Neural progenitor cell (in vitro differentiated cells): ENCODE results near the gene SLC25A12. TPM values are rescaled to one million over a fixed set of nuclear protein-coding genes. Genes with fewer than 3 reads are reported as not detected.

Source experiments
- DNase-seq: peaks from one replicate; pipeline ENCODE4 v3.0.0-alpha.2; 2016; ENCODE audit warnings: low spot score
- H2AFZ ChIP-seq: fragments of 200-600 bp; sonication (generic); replicated peaks from 2 replicates; pipeline ENCODE4 v1.6.1; 2016; ENCODE audit warnings: antibody characterized with exemption
- H3F3A ChIP-seq: fragments of 200-600 bp; sonication (generic); 2 replicates; pipeline ENCODE4 v1.6.1; 2016; ENCODE audit warnings: antibody characterized with exemption, low read depth
- H3K27ac ChIP-seq: fragments of 200-600 bp; sonication (generic); 2 replicates; pipeline ENCODE4 v1.5.1; 2016; ENCODE audit warnings: mild to moderate bottlenecking
- H3K27me3 ChIP-seq: fragments of 200-600 bp; sonication (generic); 2 replicates; pipeline ENCODE4 v1.6.1; 2016; ENCODE audit warnings: mild to moderate bottlenecking, moderate library complexity
- H3K36me3 ChIP-seq: fragments of 200-600 bp; sonication (generic); 2 replicates; pipeline ENCODE4 v1.5.1; 2016
- H3K4me1 ChIP-seq: fragments of 200-600 bp; sonication (generic); 2 replicates; pipeline ENCODE4 v1.6.1; 2016; ENCODE audit warnings: mixed run types
- H3K4me2 ChIP-seq: fragments of 200-600 bp; sonication (generic); 2 replicates; pipeline ENCODE4 v1.6.1; 2016
- H3K4me3 ChIP-seq: fragments of 200-600 bp; sonication (generic); 2 replicates; pipeline ENCODE4 v1.5.1; 2016
- H3K79me2 ChIP-seq: fragments of 200-600 bp; sonication (generic); 2 replicates; pipeline ENCODE4 v1.6.1; 2016; ENCODE audit warnings: low read depth
- H3K9ac ChIP-seq: fragments of 200-600 bp; sonication (generic); 2 replicates; pipeline ENCODE4 v1.6.1; 2016
- H3K9me3 ChIP-seq: fragments of 200-600 bp; sonication (generic); 2 replicates; pipeline ENCODE4 v1.5.1; 2016; ENCODE audit warnings: low read depth
- H4K20me1 ChIP-seq: fragments of 200-600 bp; sonication (generic); 2 replicates; pipeline ENCODE4 v1.6.1; 2016; ENCODE audit warnings: low read depth
- H3K27ac Mint-ChIP-seq: 3 replicates; pipeline ENCODE4 v1.8.0; 2021; ENCODE audit warnings: mixed read lengths
- H3K27me3 Mint-ChIP-seq: 2 replicates; pipeline ENCODE4 v1.8.0; 2022; ENCODE audit warnings: low read depth, mild to moderate bottlenecking, inconsistent platforms, moderate library complexity, mixed read lengths; ENCODE audit not compliant: insufficient read depth
- H3K36me3 Mint-ChIP-seq: 3 replicates; pipeline ENCODE4 v1.8.0; 2021; ENCODE audit warnings: mixed read lengths
- H3K4me1 Mint-ChIP-seq: 3 replicates; pipeline ENCODE4 v1.8.0; 2021; ENCODE audit warnings: mixed read lengths
- H3K4me3 Mint-ChIP-seq: 3 replicates; pipeline ENCODE4 v1.8.0; 2021; ENCODE audit warnings: mild to moderate bottlenecking, moderate library complexity, mixed read lengths
- H3K9me3 Mint-ChIP-seq: 3 replicates; pipeline ENCODE4 v1.8.0; 2020; ENCODE audit warnings: mixed read lengths
- EZH2 ChIP-seq: fragments of 200-600 bp; sonication (generic); IDR thresholded peaks from 2 replicates; pipeline ENCODE4 v1.6.1; 2017; ENCODE audit warnings: antibody characterized with exemption, mild to moderate bottlenecking, moderate library complexity
- EZH2phosphoT487 ChIP-seq: fragments of 200-600 bp; sonication (generic); IDR thresholded peaks from 2 replicates; pipeline ENCODE4 v1.6.1; 2017; ENCODE audit warnings: antibody characterized with exemption
- total RNA-seq: library from RNA; depleted of rRNA; stranded (reverse); fragments of >200 nt; gene quantifications from 2 replicates; pipeline ENCODE4 v1.2.3, GENCODE V29; 2015; ENCODE audit warnings: low replicate concordance
- TF ChIP-seq, protein P1 (sequence below): fragments of 200-600 bp; sonication (generic); IDR thresholded peaks from 2 replicates; pipeline ENCODE4 v1.5.1; 2017; ENCODE audit warnings: antibody characterized with exemption, mild to moderate bottlenecking

Gene SLC25A12
- total RNA-seq, 1 donor from 2014 or later = 1.4 TPM

DNA sequence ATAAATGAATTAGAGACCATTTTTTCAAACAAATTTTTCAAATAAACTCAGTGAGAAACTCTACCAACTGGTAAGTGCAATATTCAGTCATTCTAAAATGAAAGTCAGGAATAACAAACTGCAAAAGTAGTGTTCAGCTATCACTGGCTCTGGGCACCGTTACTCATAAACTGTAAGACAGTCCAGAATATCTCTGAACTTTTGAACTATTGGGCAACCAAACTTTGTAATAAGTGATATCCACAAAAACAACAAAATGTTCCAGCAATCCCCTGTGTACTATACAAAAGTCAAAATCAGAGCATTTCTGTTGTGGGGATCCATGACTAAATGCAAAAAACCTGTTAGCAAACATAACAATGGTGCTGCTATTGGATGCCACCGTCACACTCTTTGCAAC is 56.3 kb downstream of the SLC25A12 start:
- H3K4me1 ChIP-seq = no peaks in the 10 kb centered on the region
- no peaks in the 10 kb centered on the region for H3K27me3 ChIP-seq
- H3K27ac ChIP-seq = no peak overlapping the region
- H3K36me3 Mint-ChIP-seq = peaks cover 55% of the 10 kb centered on the region
- no peak for DNase-seq
- no peaks in the 10 kb centered on the region for H3K36me3 ChIP-seq
- H3K27ac Mint-ChIP-seq = no peak overlapping the region
- H3K4me3 Mint-ChIP-seq = no peak overlapping the region
- H3K9me3 Mint-ChIP-seq = peaks cover 12% of the 10 kb centered on the region
- no peaks in the 10 kb centered on the region for H3F3A ChIP-seq
- H3K9me3 ChIP-seq = no peaks in the 10 kb centered on the region
- no peaks in the 10 kb centered on the region for H4K20me1 ChIP-seq
- H3K79me2 ChIP-seq = no peaks in the 10 kb centered on the region
- TF ChIP-seq EZH2 = no peak
- TF ChIP-seq EZH2phosphoT487 = no peak
- TF ChIP-seq, protein P1, sequence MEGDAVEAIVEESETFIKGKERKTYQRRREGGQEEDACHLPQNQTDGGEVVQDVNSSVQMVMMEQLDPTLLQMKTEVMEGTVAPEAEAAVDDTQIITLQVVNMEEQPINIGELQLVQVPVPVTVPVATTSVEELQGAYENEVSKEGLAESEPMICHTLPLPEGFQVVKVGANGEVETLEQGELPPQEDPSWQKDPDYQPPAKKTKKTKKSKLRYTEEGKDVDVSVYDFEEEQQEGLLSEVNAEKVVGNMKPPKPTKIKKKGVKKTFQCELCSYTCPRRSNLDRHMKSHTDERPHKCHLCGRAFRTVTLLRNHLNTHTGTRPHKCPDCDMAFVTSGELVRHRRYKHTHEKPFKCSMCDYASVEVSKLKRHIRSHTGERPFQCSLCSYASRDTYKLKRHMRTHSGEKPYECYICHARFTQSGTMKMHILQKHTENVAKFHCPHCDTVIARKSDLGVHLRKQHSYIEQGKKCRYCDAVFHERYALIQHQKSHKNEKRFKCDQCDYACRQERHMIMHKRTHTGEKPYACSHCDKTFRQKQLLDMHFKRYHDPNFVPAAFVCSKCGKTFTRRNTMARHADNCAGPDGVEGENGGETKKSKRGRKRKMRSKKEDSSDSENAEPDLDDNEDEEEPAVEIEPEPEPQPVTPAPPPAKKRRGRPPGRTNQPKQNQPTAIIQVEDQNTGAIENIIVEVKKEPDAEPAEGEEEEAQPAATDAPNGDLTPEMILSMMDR = no peak
- H3K9ac ChIP-seq = no peak overlapping the region
- H3K4me1 Mint-ChIP-seq = no peaks in the 10 kb centered on the region
- H3K27me3 Mint-ChIP-seq = no peaks in the 10 kb centered on the region
- H3K4me2 ChIP-seq = no peak overlapping the region
- no peak overlapping the region for H3K4me3 ChIP-seq
- no peak overlapping the region for H2AFZ ChIP-seq

DNA sequence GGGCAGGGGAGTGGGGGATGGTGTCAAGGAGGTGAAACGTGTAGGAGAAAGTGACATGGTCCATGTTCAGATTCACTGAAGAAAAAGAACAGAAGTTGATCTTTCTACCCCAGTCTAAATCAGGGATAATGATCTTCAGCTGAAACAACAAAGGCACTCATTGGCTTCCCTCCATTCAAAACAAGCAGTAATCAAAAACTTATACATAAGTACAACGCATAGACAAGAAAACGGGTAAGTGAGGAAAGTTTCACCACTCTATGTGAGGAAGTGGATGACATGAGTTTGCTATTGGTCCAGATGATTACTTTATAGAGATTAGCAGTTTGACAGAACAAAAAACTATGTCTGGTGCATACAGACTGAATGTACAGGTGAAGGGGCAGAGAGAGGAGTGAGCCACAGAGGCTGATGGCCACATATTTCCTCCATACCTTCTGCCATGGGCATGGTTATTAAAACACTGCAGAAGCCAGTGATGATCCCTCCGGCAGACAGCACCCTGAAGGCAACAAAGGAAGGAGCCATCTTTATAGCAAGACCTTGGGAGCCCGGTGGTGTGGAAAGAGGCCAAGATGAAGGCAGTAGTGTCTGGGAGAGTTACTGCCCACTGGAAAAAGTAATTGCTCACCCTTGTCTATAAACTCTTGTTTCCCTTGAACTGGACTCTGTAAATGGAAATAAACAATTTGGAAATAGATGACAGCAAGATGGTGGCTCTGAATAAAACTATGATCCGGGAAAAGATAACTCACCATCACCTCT is 57.7 kb downstream of the SLC25A12 start:
- H3K27me3 Mint-ChIP-seq = no peaks in the 10 kb centered on the region
- Histone ChIP-seq H3K9me3 (peaks cover 13% of the 10 kb centered on the region), H2AFZ (no peak overlapping the region), H3K4me2 (no peak overlapping the region), H3K79me2 (no peaks in the 10 kb centered on the region), H3K36me3 (peaks cover 6% of the 10 kb centered on the region), H3K4me1 (no peaks in the 10 kb centered on the region), H4K20me1 (no peaks in the 10 kb centered on the region), H3K9ac (no peak overlapping the region), H3F3A (no peaks in the 10 kb centered on the region), H3K27me3 (no peaks in the 10 kb centered on the region), H3K4me3 (no peak overlapping the region), H3K27ac (no peak overlapping the region)
- peaks cover 25% of the 10 kb centered on the region for H3K9me3 Mint-ChIP-seq
- no peak overlapping the region for H3K27ac Mint-ChIP-seq
- H3K4me1 Mint-ChIP-seq = no peaks in the 10 kb centered on the region
- no peak for DNase-seq
- peaks cover 61% of the 10 kb centered on the region for H3K36me3 Mint-ChIP-seq
- H3K4me3 Mint-ChIP-seq = no peak overlapping the region
- TF ChIP-seq EZH2 = no peak
- TF ChIP-seq EZH2phosphoT487 = no peak
- TF ChIP-seq, protein P1 = no peak

DNA sequence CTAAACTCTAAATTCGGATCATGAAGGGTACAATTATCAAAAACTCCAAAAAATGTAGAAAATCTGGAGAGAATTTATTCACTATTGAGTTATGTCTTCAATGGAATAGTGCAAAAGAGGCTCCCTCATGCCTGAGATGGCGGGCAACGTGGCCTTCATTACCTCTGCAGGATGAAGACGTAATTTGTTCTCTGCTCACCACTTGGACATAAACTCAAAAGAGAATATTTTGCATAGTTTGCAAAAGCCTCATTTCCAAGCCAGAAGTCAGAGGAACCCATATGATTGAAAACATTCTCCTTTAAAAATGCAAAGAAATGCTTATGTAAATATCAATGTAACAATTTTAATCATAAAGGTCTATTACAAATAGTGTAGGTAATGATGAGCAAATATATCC is 58.7 kb downstream of the SLC25A12 start:
- H3K9me3 ChIP-seq = peaks cover 20% of the 10 kb centered on the region
- H3K27me3 Mint-ChIP-seq = no peaks in the 10 kb centered on the region
- no peak for DNase-seq
- H3K4me1 Mint-ChIP-seq = no peaks in the 10 kb centered on the region
- peaks cover 10% of the 10 kb centered on the region for H3K36me3 ChIP-seq
- TF ChIP-seq EZH2phosphoT487 (no peak), EZH2 (no peak)
- TF ChIP-seq, protein P1 = no peak
- no peaks in the 10 kb centered on the region for H3F3A ChIP-seq
- H2AFZ ChIP-seq = no peak overlapping the region
- no peak overlapping the region for H3K4me2 ChIP-seq
- H4K20me1 ChIP-seq = no peaks in the 10 kb centered on the region
- H3K79me2 ChIP-seq = no peaks in the 10 kb centered on the region
- H3K4me3 Mint-ChIP-seq = no peak overlapping the region
- H3K27ac Mint-ChIP-seq = no peak overlapping the region
- peaks cover 34% of the 10 kb centered on the region for H3K9me3 Mint-ChIP-seq
- no peak overlapping the region for H3K9ac ChIP-seq
- H3K27ac ChIP-seq = no peak overlapping the region
- H3K4me1 ChIP-seq = no peaks in the 10 kb centered on the region
- peaks cover 65% of the 10 kb centered on the region for H3K36me3 Mint-ChIP-seq
- no peak overlapping the region for H3K4me3 ChIP-seq
- H3K27me3 ChIP-seq = no peaks in the 10 kb centered on the region
